Jurkat, Clone E6-1 (cell line): ENCODE data around the gene HOXB3.

ENCODE experiments used
- DNase-seq: peaks from one replicate; pipeline ENCODE4 v3.0.0-alpha.2; 2011; ENCODE audit warnings: low read depth, low spot score
- H3K4me3 ChIP-seq: 2 replicates; pipeline ENCODE4 v1.5.1; 2011; ENCODE audit warnings: mild to moderate bottlenecking, low read length, control low read depth, moderate library complexity

The HOXB3 gene

DNA sequence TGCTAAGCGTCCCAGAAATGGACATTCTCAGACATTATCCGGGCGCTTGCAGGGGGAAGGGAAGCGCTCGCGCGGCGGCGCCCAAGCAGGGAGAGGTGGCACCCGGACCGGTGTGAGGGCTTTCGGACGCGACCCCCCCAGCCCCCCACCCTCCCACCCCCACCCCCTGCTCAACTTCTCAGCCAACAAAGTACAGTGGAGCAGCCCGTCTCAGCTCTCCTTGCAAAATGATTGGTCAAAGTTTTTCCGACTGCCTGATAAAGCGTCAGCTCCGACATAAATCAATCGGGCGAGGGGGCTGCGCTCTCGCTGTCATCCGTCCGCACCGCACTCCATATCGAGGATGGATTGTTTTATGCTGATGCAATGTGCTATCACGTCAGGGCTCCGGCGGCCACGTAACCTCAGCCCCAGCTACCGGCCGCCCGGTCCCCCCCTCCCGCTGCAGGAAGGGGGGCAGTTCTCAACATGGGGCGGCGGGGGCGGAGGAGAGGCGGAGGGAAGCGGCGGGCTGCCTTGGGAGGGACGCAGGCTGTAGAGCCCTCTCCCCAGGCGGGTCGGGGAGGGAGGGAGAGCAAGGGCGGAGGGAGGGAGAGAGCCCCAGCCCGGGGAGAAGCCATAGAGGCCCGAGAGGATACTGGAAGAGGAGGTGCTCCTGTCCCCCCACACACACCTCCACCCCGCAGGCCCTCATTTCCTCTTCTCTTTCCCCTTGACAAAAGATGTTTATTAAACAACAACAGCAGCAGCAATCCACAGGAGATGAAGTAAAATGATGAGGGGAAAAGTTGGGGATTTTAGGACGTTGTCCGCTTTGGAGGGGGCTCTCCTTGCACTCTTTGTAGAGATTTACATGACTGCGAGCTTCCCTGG, 36.4 kb upstream of the HOXB3 start, which contains the start of gene HOXB9:
Gene HOXB9, minus strand, starts transcription at position 114 of the 873 bp plus-strand sequence. Its CDS starts 89 bp downstream, at position 25.
- peak within 1 kb of the TSS; percentile 37 for H3K4me3 ChIP-seq
- no peak for DNase-seq

DNA sequence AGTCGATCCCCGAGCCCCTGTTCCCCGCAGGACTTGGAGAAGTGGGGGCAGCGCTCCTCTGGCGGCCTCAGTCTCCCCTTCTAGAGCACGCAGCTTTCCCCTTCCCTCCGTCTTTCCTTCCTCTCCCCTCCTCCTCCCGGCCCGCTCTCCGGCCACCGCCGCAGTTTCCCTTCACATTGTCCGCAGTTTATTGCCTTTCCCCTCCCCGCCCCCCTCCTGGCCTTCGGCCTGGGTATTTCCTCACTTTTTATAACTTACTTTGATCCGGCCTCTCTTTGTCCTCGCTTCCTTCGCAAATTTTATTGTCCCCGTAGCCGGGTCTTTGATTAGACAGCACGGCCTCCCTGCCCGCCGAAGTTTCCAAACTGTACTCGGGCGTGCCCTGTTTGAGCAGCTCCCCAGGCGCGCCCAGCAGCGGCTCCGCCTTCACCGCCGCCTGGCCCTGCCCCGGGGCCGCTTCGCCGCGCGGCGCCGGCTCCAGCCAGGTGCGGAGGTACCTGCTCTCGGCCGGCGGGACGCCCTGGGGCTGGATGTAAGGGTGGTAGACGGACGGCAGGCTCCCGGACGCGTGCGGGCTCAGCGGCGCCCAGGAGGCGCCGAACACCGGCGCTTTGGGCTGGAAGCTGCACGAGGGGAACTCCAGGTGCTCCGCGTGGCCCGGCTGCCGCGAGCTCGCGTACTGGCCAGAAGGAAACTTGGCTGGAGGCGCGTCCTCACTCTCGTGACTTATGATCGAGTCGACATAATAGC, 35.6 kb upstream of the HOXB3 start:
- H3K4me3 ChIP-seq, result peak overlapping the region; percentile 37
- no peak for DNase-seq

DNA sequence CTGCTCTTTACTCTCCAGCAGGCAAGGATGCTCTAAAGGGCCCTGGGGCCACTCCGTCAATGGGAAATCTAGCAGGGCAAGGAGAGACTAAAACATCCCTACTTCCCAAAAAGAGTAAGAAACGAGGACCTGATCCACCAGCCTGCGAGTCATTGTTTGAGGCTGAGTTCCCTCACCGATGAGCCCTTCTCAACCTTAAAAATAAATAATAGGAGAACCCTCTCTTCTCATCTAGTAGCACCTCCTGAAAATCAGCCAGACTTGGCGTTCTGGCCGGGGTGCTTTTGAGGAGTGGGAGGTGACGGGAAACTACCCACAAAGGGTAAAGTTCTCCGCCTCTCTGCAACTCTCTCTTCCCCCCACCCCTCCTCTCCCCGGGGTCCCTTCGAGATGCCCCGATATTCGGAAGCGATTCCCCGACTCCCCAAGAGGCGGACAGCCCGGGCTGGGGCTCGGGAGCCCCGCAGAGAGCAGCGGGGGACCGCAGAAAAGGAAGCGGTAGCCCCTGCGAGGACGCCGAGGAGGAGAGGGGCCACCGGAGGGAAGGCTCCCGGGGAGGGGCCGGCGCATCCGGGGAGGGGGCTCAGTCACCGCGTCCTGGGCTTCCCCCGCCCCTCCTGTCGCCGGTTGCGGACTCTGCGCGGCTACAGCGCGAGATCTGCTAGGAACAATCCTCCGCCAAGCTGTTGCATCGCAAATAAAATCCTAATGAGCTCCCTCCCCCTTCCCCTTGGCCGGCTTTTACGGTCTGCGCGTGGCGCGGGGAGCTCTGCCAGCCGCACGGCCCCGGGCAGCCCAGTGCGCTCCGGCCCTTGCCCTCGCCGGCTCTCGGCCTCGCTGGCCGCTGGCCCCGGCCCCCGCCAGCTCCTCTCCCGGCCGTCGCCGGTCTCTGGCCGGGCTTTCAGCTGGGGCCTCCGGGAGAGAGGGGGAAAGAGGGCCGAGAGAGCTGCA, 34.8 kb upstream of the HOXB3 start:
- H3K4me3 ChIP-seq, result peak overlapping the region; percentile 7; the same call in 1 of the 2 replicates
- no peak for DNase-seq

DNA sequence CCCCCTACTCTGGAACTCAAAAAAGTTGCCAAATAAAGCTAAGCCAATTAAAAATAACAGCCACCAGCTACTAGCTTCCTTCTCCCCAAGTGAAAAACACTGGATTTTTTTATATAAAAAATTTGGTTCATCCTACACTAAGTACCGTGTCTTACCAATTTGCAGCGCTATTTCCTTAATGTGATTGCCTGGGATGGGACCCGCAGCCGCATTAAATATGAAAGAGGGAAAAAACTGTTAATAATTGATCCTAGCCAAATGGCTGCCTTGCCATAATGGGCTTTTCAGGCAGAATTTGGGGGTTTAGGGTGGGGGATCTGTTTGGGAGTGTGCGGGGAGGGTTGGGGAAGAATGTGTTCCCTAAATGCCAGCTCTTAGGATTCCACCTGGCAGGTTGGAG, 34.1 kb upstream of the HOXB3 start:
- no peak for DNase-seq
- no peak overlapping the region for H3K4me3 ChIP-seq

DNA sequence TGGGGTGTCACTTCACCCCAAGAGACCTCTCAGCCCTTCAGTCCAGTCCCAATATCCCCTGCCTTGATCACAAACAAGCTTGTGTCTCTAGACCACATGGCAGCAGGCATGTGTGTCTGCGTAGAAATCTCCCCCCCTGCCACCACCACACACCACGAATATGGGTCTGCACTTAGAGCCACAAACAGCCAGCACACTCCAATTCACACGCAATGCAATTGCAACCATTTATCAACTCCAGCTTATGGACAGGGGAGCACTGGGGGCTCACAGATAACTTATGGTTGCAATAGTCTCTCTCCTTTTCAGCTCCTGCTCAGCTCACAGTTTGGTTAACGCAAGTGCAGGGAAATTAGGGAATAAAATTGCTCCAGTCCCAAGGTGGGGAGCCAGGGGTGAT, 33.5 kb upstream of the HOXB3 start:
- no peak overlapping the region for H3K4me3 ChIP-seq
- DNase-seq, result no peak

DNA sequence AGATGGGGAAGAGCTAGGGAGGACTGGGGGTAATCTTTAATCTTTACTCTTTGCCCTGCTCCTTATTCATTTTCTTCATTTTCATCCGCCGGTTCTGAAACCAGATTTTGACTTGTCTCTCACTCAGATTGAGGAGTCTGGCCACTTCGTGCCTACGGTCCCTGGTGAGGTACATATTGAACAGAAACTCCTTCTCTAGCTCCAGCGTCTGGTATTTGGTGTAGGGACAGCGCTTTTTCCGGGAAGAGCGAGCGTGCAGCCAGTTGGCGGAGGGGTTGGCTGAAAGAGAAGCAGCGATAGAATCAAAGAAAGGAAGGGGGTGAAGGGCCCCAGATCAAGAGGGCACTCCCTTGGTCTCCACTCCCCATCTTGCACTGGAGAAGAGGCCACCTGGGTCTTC, 32.8 kb upstream of the HOXB3 start:
- DNase-seq, result no peak
- H3K4me3 ChIP-seq, result no peak overlapping the region

DNA sequence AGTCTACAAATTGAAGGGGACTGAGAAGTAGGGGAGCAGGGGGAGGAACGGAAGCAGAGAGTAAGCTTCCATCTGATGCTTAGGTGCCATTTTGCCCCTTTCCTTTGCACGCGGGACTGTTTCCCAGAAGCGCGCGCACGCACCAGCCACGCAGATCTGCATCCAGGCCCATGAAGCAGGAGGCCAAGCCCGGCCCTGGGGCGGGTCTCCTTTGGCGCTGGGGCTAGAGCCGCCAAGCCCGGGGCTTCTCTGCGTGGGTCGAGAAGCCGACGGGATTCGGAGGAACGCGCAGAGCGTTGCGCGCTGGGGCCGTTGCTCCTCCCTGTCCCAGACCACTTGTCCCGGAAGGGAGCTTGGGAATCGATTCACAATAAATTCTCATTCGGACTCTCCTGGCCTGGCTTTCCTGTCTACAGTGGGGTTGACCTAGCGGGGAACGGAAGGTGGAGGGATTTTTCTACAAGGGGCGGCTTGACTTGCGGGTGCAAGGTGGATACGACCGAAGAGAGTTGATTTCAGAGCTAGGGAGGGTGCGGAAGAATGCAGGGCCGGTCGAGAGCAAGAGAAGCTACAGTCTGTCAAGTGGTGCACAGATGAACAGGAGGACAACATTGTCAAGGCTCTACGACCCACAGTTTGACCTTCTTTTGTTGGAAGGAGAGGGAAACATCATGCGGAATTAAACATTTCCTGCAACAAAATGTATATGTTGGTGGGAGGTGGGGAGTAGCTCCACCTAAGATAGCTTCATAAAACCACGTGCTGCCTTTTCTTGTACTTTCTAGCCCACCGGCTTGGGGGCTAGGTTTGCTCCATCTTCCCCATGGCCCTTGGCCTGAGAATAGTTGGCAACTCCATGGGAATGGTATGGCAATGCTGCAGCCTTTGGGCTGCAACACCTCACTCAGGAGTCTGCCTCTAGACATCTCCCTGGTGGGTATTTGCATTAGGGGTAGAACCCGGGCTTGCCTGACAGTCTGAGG, 31.7 kb upstream of the HOXB3 start:
- no peak overlapping the region for H3K4me3 ChIP-seq
- DNase-seq, result no peak

DNA sequence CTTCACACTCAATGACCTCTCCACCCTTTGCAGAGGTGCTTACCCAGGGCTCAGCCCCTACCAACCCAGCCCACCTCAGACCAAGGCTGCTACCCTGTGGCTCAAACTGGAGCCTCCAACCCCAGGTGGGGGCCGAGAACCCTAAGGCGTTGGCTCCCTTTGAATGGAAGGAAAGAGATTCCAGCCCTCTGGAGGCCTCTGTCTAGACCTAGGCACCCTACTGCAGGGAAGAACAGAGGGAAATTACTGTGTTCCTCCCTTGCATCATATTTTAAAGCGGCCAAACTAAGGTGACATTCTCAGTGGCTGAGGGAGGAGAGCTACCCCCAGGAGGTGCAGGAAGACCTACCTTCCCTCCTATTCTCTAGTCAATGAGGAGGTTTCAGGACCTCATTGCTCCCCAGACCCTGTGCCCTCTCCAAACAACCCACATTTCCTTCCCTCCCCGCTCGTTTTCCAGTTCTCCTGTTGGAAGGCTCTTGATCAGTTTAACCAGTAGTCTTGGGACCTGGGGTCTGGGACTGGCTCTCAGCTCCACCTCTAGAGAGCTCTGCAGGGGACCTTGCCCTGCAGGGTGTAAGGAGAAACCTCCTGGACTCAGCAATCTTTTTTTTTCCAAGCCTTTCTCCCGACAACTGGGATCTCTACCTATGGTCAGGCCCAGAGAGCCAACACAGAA, 30.6 kb upstream of the HOXB3 start:
- no peak for DNase-seq
- H3K4me3 ChIP-seq, result no peak overlapping the region

DNA sequence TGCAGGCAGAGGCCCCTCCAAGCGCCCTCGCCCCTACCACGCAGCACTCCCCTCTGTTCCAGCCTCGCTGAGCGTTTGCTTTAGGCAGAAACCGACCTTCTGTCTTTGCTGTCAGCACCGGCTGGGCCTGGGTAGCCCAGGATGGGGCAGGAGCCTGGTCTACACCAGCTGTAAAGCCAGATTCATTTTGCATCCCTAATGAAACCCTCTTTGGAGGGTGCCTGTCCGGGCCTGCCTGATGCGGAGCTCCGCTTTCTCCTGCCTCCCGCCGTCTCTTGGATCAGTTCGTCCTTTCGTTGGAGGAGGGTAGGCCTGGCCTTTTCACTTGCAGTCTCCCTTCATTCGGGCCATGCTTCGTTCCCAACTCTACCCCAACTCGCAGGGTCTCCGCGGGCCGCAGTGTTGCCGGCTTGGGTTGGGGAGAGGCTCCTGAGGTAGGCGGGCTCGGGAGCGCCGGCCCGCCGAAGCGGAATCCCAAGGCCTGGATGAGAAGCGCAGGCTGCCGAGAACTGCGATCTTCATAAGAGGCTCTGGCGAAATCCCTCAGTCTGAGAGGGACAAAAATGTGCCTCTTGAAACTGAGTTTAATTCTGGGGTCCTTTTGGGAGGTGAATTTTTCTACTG, 29.9 kb upstream of the HOXB3 start:
- no peak for DNase-seq
- H3K4me3 ChIP-seq, result no peak overlapping the region

DNA sequence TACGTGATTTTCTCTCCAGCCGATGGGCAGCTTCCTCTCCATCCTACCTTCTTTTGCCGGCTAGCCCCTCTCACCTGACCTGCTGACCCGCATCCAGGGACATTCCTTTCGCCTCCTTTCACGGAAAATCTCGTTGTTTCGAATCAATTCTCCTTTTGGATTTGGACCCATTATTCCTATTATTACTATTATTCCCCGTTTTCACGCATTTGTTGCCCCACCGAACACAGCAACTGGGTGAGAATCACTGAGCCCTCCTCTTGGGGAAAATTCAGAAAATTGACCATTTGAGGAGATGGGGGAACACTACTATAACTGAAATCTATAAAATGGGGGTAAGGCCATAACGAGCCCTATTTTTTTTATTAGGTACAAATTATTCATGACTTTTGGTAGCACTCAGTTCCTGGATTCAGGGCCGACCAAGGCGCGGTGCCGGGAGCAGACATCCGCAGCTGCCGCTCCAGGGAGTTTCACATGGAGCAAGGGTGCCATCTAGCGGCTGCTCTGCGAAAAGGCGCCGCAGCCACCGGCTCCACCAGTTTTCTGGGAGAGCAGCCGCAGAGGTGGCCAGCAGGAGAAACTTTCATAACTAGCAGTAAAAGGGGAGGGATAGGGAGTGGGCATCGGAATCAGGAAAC, 28.3 kb upstream of the HOXB3 start:
- H3K4me3 ChIP-seq, result no peak overlapping the region; the same call in 1 of the 2 replicates
- peak; percentile 59 for DNase-seq

DNA sequence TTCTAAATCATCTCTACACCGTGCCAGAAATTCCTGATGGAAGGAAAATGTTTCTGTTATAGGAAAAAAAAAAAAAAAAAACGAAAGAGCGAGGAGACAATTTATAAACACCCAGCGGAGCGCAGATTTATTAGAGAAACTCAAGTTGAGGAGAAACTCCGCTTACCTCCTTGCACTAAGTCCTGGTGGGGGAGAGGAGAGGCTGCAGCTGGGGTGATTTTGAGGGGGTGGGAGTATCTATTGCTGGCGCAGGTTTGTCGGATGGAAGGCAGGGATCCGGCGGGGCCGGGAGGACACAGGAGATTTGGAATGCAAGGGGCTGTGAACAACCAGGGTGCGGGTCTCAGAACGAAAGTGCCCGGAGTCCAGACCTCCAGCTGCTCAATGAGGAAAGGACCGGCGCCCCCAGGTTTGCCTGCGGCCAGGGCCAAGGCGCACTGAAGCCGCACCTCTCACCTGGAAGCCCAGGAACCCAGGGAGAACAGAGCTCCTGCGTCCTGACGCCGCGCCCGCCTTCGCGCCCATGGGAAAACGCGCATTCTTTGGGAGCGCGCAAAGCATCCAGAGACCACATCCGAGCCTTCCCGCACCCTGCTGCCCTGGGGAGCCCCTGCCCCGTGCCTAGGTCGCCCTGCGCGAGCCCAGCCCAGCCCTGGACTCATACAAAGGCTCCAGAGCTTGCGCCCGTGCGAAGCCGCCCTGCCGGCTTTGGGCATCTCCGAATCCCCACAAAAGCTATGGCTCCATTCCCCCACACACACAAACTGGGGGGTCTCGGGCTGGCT, 27.6 kb upstream of the HOXB3 start:
- DNase-seq, result no peak
- no peak overlapping the region for H3K4me3 ChIP-seq

DNA sequence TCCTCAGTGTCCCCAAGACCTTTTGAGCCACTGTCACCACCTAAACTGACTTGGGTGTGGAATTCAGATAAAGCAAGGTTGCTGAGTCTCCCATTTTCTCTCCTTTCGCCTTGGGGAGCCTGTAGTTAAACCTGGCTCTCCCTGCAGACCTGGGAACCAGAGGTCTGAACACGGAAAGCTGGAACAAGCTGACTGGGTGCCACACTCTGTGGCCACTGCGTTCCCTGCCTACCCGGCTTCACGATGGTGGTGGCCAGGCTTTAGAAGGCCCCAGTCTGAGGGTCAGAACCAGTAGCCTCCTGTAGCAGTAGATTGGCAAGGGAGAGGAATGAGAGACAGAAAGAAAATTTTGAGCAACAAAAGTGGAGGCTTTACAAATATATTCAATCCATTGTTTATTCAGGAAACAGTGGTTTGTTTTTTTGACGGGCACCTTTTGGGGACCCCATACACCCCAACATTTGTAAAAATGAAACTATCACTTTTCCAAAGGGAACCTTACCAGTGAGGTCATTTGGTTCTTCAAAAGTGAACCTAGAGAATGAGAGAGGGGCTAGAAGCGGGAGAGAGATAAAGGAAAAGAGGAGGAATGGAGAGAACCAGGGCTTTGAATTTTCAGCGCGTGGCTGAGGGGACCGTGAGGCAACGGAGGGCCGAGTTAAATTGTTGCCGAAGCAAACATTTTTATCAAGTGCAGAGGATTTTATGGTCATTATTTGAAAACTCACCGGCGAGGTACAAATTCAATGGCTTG, 26.9 kb upstream of the HOXB3 start:
- DNase-seq, result no peak
- no peak overlapping the region for H3K4me3 ChIP-seq

DNA sequence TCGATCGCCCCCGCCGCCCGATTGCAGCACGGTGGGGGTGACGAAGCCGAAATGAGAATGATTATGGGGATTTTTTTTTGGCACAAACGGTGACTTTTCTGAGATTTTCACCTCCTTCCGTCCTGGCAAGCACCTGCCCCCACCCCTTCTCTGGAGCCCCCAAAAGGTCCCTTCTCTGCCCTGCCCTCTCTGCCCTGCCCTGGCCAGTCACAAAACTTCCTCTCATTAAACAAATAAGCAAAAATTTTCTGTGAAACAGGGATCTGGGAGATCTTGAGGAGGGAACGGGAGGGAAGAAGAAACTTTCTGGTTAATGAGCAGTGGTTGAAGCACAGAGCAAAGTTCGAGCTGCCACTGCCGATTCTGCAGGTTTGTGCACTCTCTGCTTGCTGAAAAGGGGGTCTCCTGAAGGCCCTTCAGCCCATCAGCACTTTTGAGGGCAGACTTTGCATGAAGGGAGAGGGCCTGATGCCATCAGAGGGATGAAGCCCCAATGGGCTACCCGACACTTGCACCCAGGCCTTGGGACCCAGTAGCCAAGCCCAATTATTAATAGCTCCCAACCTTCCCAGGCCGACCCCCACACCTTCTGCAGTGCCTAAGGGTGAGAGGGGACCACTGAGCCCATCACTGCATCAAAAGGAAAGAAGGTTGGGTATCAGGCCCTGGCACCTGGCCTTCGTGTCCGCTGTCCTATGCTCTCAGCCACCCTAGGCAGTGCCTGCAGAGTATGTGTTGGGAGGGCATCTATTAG, 26.1 kb upstream of the HOXB3 start:
- DNase-seq, result no peak
- no peak overlapping the region for H3K4me3 ChIP-seq

DNA sequence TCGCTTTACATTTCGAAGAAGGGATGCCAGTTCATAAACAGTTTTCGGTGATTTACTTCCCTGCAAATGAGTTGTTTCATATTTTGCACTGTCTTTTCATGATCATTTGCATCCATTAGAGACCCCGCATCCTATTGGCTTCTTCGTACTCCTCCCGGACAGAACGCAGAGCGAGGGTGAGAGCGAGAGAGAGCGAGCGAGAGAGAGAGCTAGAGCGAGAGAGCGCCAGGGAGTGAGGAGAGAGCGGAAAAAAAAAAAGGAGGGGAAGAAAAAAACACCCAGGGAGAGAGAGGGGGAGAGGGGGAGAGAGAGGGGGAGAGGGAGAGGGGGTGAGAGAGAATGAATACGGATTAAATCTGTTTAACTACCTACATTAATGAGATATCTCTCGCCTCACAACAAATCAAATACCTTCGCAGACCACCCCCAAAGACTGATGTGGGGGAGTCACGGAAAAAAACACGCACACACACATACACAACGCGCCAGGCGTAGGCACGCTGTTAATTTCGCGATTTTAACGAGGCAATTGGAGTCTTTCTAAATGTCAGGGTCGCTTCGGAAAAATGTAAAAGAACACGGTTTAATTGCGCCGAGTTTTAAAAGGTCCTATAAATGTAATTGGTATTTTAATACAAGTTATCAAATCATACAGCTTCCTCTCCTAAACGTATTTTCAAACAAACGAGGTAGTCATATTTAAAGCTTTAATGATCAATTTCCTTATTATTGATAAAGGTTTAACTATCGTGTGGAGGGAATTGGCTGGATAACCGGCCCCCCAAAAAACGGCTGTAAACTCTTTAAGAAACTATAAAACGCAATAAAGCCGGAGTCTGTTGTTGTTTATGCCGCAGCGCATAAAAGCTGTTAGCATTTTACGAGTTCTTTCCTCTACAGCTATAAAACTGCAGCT, 25.3 kb upstream of the HOXB3 start, which contains the start of gene HOXB8:
Gene HOXB8, minus strand, starts transcription at position 246 of the 916 bp plus-strand sequence. CDS start 588 bp downstream, outside the sequence.
- H3K4me3 ChIP-seq, result no peak within 1 kb of the TSS
- no peak for DNase-seq
